Gastroesophageal sphincter (tissue), 4 donors: ENCODE measurements around the gene PTN. TPM values are rescaled to one million over a fixed set of nuclear protein-coding genes. Genes with fewer than 3 reads are reported as not detected.
"Not testable (repeated sequence)": the region's sequence is repeated elsewhere in the genome, so short reads cannot be mapped to it uniquely, and the experiment has no call there.

Experiments
- ATAC-seq: fragments of 150-250 bp; one replicate; pipeline ENCODE4 v1.9.1; 2016; ENCODE audit warnings: mild to moderate bottlenecking, moderate library complexity
- H3K27ac ChIP-seq, 4 donors: fragments of 200-600 bp; sonication (generic) in 3 of 4; 1 replicate in 3 of 4; 2 replicates in 1 of 4; pipeline ENCODE4 v1.5.1; 2016 to 2019
- H3K27me3 ChIP-seq: fragments of 200-600 bp; sonication (generic); one replicate; pipeline ENCODE4 v1.5.1; 2019
- H3K36me3 ChIP-seq, 2 donors: fragments of 200-600 bp; sonication (generic); one replicate each; pipeline ENCODE4 v1.5.1; 2019; ENCODE audit warnings: control low read depth in 1 of 2
- H3K4me1 ChIP-seq, 3 donors: fragments of 200-600 bp; sonication (generic); 1 replicate in 2 of 3; 2 replicates in 1 of 3; pipeline ENCODE4 v1.5.1; 2016 to 2019; ENCODE audit warnings: control low read depth in 2 of 3
- H3K4me3 ChIP-seq, 2 donors: fragments of 200-600 bp; sonication (generic); one replicate each; pipeline ENCODE4 v1.5.1; 2019; ENCODE audit warnings: mild to moderate bottlenecking in 1 of 2, moderate library complexity in 1 of 2
- H3K9me3 ChIP-seq, 3 donors: fragments of 200-600 bp; sonication (generic); one replicate each; pipeline ENCODE4 v1.5.1; 2017 to 2019; ENCODE audit warnings: control low read depth in 2 of 3
- EP300 ChIP-seq: sonication (generic); formaldehyde crosslinking; IDR thresholded peaks from one replicate; pipeline ENCODE4 v1.6.1; 2017; ENCODE audit warnings: antibody characterized with exemption, mild to moderate bottlenecking
- POLR2A ChIP-seq, 2 donors: fragments of 450-650 bp; IDR thresholded peaks; one replicate each; pipeline ENCODE4 v1.6.1; 2017; ENCODE audit warnings: antibody characterized with exemption in 2 of 2, mild to moderate bottlenecking in 2 of 2, moderate library complexity in 1 of 2
- POLR2AphosphoS5 ChIP-seq: sonication (generic); formaldehyde crosslinking; IDR thresholded peaks from one replicate; pipeline ENCODE4 v1.6.1; 2017; ENCODE audit warnings: antibody characterized with exemption
- WGBS, 2 donors: methylation state at CpG; one replicate each; pipeline ENCODE4 v1.1.5; 2018; ENCODE audit warnings: low coverage in 1 of 2; 5-methylcytosine and 5-hydroxymethylcytosine counted together
- total RNA-seq, 4 donors: library from RNA; depleted of rRNA; stranded (reverse); fragments of >200 nt; gene quantifications; one replicate each; pipeline ENCODE4 v1.1.0, GENCODE V29; 2016
- TF ChIP-seq, protein P1 (sequence below), 4 experiments: fragments of 200-600 bp in 2 of 4; fragments of 450-650 bp in 2 of 4; sonication (generic) in 1 of 4; IDR thresholded peaks; one replicate each; pipeline ENCODE4 v1.5.1; 2017 to 2019; ENCODE audit warnings: antibody characterized with exemption in 4 of 4, mild to moderate bottlenecking in 2 of 4, moderate library complexity in 2 of 4

PTN gene
- total RNA-seq, 4 donors from 2014 or later: 10.1 to 13.2 (median 11.1) TPM

DNA sequence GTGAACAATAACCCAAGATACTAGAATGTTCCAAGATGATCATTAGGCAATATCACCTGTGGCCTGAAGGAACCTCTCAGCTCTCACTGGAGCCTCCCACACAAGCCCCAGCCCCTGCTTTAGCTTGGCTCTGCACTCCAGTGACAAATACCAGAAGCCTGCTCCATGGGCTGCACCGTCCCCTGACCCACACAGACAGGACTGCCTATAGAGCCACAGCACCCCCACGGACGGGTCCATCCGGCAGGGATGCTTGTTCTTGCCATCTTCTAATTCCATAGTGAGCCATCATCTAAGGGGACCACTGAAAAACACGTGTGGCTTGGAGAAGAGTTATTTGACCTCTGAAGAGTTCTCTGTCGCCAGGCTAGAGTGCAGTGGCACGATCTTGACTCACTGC is 100.9 kb downstream of the PTN start:
- H3K27me3 ChIP-seq: no peaks in the 10 kb centered on the region
- H3K4me1 ChIP-seq: no peaks in the 10 kb centered on the region
- no peak for ATAC-seq
- 85% methylated on average over 7 of the region's 7 CpGs; no CpG with 5 or more reads in 1 of the 2 donors for WGBS, 2 donors
- no peak overlapping the region for H3K4me3 ChIP-seq
- no peak for TF ChIP-seq POLR2A (IDR thresholded peaks at IDR 0.05)
- TF ChIP-seq, protein P1, sequence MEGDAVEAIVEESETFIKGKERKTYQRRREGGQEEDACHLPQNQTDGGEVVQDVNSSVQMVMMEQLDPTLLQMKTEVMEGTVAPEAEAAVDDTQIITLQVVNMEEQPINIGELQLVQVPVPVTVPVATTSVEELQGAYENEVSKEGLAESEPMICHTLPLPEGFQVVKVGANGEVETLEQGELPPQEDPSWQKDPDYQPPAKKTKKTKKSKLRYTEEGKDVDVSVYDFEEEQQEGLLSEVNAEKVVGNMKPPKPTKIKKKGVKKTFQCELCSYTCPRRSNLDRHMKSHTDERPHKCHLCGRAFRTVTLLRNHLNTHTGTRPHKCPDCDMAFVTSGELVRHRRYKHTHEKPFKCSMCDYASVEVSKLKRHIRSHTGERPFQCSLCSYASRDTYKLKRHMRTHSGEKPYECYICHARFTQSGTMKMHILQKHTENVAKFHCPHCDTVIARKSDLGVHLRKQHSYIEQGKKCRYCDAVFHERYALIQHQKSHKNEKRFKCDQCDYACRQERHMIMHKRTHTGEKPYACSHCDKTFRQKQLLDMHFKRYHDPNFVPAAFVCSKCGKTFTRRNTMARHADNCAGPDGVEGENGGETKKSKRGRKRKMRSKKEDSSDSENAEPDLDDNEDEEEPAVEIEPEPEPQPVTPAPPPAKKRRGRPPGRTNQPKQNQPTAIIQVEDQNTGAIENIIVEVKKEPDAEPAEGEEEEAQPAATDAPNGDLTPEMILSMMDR (IDR thresholded peaks at IDR 0.05): no peak
- H3K36me3 ChIP-seq: no peaks in the 10 kb centered on the region
- no peaks in the 10 kb centered on the region for H3K9me3 ChIP-seq
- H3K27ac ChIP-seq: no peak overlapping the region

DNA sequence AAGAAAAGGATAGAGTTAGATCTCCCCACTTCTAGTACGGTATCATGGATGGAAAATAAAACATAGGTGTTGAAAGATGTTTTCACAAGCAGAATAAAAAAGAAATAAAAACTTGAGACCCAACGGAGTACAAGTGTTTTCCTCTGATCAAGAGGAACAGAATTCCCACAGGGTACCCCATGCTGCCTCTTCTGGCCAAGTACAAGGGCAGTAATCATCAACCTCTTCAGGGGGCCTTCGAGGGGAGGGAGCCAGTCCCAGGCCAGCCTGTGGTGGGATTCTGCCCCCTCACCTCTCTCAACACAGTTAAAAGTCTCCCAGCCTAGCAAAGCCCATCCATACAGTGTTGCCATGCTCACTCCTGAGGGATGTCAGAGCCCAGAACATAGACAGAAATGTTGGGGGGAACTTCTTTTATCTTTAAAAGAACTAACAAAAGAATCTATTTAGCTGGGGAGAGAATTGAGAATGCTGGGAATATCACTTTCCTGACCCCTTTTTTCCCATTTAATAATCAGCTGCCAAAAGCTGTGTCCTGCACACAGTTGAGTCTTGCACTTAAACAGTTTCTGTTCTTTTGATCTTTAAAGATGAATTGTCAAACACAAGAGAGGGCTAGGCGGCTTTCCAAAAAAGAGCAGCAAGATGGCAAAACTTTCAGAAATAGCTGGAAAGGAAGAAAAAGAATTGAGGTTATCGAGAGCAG is 101.7 kb downstream of the PTN start:
- Histone ChIP-seq H3K9me3 (no peaks in the 10 kb centered on the region), H3K4me3 (no peak overlapping the region), H3K27ac (no peak overlapping the region), H3K27me3 (no peaks in the 10 kb centered on the region), H3K4me1 (no peaks in the 10 kb centered on the region), H3K36me3 (no peaks in the 10 kb centered on the region)
- ATAC-seq: no peak
- TF ChIP-seq EP300 (no peak), POLR2AphosphoS5 (no peak), POLR2A (IDR thresholded peaks at IDR 0.05) (no peak)
- TF ChIP-seq, protein P1 (IDR thresholded peaks at IDR 0.05): no peak
- 67 to 77% methylated on average over 1 to 5 of the region's 5 CpGs for WGBS, 2 donors

DNA sequence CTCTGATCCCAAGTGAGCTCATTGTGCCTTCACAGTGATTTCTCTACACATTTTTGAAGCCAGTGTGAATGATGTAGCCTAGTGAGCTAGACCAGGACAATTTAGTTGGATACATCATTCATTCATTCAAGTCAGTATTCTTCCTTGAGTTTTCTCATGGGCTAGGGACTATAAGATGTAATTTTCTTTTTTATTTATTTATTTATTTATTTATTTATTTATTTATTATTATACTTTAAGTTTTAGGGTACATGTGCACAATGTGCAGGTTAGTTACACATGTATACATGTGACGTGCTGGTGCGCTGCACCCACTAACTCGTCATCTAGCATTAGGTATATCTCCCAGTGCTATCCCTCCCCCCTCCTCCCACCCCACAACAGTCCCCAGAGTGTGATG is 104.3 kb downstream of the PTN start:
- H3K4me1 ChIP-seq, H3K4me3 ChIP-seq, ATAC-seq, H3K27ac ChIP-seq, H3K27me3 ChIP-seq, H3K36me3 ChIP-seq, H3K9me3 ChIP-seq: not testable (repeated sequence)
- WGBS, 2 donors: 96% methylated on average over 3 of the region's 3 CpGs; no CpG with 5 or more reads in 1 of the 2 donors

DNA sequence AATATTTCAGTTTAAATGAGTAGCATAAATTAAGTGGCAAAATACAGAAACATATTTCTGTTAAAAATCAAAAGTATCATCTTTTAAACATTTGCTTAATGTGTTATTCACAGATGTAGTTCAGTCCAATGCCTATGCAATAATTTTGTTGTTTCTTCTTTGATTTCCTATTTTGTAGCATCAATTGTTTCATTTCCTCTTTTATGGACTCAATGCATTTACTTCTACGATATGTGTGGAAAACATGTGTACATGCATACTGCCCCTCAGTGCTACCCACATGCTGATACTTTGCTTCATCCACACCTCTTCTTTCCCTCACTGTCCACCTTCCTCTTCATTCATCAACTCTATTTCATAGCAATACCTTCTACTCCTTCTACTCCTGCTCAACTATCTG is 108.1 kb downstream of the PTN start:
- TF ChIP-seq, protein P1 (IDR thresholded peaks at IDR 0.05): no peak
- TF ChIP-seq POLR2A (IDR thresholded peaks at IDR 0.05): no peak
- Histone ChIP-seq H3K36me3 (no peaks in the 10 kb centered on the region), H3K9me3 (no peaks in the 10 kb centered on the region), H3K4me1 (no peaks in the 10 kb centered on the region), H3K27ac (no peak overlapping the region), H3K4me3 (no peak overlapping the region), H3K27me3 (no peaks in the 10 kb centered on the region)
- no peak for ATAC-seq
- 92 to 100% methylated on average over 1 of the region's 1 CpG for WGBS, 2 donors

DNA sequence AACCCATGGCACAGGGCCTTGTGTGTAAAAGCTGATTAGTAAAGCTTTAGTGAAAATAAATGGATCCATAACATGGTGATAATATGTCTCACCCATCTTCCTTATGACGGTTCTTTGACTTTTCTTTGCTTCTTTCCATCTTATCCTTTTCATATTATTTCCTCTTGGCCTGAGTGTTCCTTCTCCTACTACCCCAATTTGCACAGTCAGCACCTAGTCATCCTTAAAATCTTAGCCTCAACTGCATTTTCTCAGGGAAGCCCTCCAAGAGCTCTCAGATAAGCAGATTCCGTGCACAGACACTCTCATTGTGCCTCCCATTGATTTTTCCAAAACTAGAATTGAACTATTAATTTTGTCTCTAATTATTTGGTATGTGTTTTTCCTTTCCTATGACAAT is 112.4 kb downstream of the PTN start:
- Histone ChIP-seq H3K27me3 (no peaks in the 10 kb centered on the region), H3K4me1 (no peaks in the 10 kb centered on the region), H3K9me3 (no peaks in the 10 kb centered on the region), H3K27ac (no peak overlapping the region), H3K36me3 (no peaks in the 10 kb centered on the region), H3K4me3 (no peak overlapping the region)
- no peak for ATAC-seq
- WGBS, 2 donors: 83 to 94% methylated on average over 2 of the region's 2 CpGs
- TF ChIP-seq, protein P1 (IDR thresholded peaks at IDR 0.05): no peak
- TF ChIP-seq EP300: no peak
- no peak for TF ChIP-seq POLR2AphosphoS5
- no peak for TF ChIP-seq POLR2A (IDR thresholded peaks at IDR 0.05)
